ENCODE results near the gene EIF2AK2.

Gene EIF2AK2

GRCh38 chr2:37104178-37104577 is 52.6 kb downstream of the EIF2AK2 start:
- TF ChIP-seq GATA1 (IDR thresholded peaks at IDR 0.05; ENCODE audit: low read depth, low read length), result no peak
- TF ChIP-seq POLR2A (IDR thresholded peaks at IDR 0.05; ENCODE audit: low read length), result no peak

GRCh38 chr2:37102588-37102987 is 54.2 kb downstream of the EIF2AK2 start:
- TF ChIP-seq POLR2A (IDR thresholded peaks at IDR 0.05; ENCODE audit: low read length), result no peak
- no peak for TF ChIP-seq GATA1 (IDR thresholded peaks at IDR 0.05; ENCODE audit: low read depth, low read length)
- no peak for DNase-seq

More at GRCh38 chr2:37104178-37104577, 52.6 kb downstream of the EIF2AK2 start:
- DNase-seq, result no peak

GRCh38 chr2:37100054-37100453 is 56.7 kb downstream of the EIF2AK2 start:
- DNase-seq, result no peak
- TF ChIP-seq POLR2A (IDR thresholded peaks at IDR 0.05; ENCODE audit: low read length) (no peak), GATA1 (IDR thresholded peaks at IDR 0.05; ENCODE audit: low read depth, low read length) (no peak)

GRCh38 chr2:37098416-37099118 is 58.2 kb downstream of the EIF2AK2 start:
- no peak for DNase-seq
- TF ChIP-seq POLR2A (IDR thresholded peaks at IDR 0.05; ENCODE audit: low read length) (no peak), GATA1 (IDR thresholded peaks at IDR 0.05; ENCODE audit: low read depth, low read length) (no peak)

- no peak for TF ChIP-seq POLR2A (IDR thresholded peaks at IDR 0.05; ENCODE audit: low read length)
- no peak for TF ChIP-seq GATA1 (IDR thresholded peaks at IDR 0.05; ENCODE audit: low read depth, low read length)
- DNase-seq, result no peak
Measured at GRCh38 chr2:37096568-37096967, 60.2 kb downstream of the EIF2AK2 start.

- no peak for DNase-seq
- no peak for TF ChIP-seq GATA1 (IDR thresholded peaks at IDR 0.05; ENCODE audit: low read depth, low read length)
- TF ChIP-seq POLR2A (IDR thresholded peaks at IDR 0.05; ENCODE audit: low read length), result no peak
Measured at GRCh38 chr2:37091873-37092272, 64.9 kb downstream of the EIF2AK2 start.

- DNase-seq, result no peak
- TF ChIP-seq POLR2A (IDR thresholded peaks at IDR 0.05; ENCODE audit: low read length) (no peak), GATA1 (IDR thresholded peaks at IDR 0.05; ENCODE audit: low read depth, low read length) (no peak)
Measured at GRCh38 chr2:37090019-37090477, 66.7 kb downstream of the EIF2AK2 start.

GRCh38 chr2:37085731-37086147 is 71.0 kb downstream of the EIF2AK2 start:
- TF ChIP-seq POLR2A (IDR thresholded peaks at IDR 0.05; ENCODE audit: low read length) (no peak), GATA1 (IDR thresholded peaks at IDR 0.05; ENCODE audit: low read depth, low read length) (no peak)
- peak; percentile 37 to 41 for DNase-seq

- peak in 1 of 2 experiments; percentile 65 for DNase-seq
- TF ChIP-seq GATA1 (IDR thresholded peaks at IDR 0.05; ENCODE audit: low read depth, low read length) (no peak), POLR2A (IDR thresholded peaks at IDR 0.05; ENCODE audit: low read length) (no peak)
Measured at GRCh38 chr2:37084797-37085196, 72.0 kb downstream of the EIF2AK2 start.

- DNase-seq, result peak; percentile 92 to 95
- TF ChIP-seq POLR2A (IDR thresholded peaks at IDR 0.05; ENCODE audit: low read length) (peak; percentile 71), GATA1 (IDR thresholded peaks at IDR 0.05; ENCODE audit: low read depth, low read length) (no peak)
Measured at GRCh38 chr2:37083873-37084794, 72.6 kb downstream of the EIF2AK2 start, which contains the start of the genes GPATCH11 and HEATR5B. Gene GPATCH11, plus strand, starts transcription at chr2:37084518. Its CDS starts 3,864 bp downstream, at chr2:37088382. Gene HEATR5B, minus strand, starts transcription at chr2:37084372. Its CDS starts 958 bp downstream, at chr2:37083414.

- DNase-seq, result no peak
- TF ChIP-seq GATA1 (IDR thresholded peaks at IDR 0.05; ENCODE audit: low read depth, low read length) (no peak), POLR2A (IDR thresholded peaks at IDR 0.05; ENCODE audit: low read length) (no peak)
Measured at GRCh38 chr2:37080689-37081088, 76.1 kb downstream of the EIF2AK2 start.

GRCh38 chr2:37080266-37080665 is 76.5 kb downstream of the EIF2AK2 start:
- no peak for DNase-seq
- no peak for TF ChIP-seq POLR2A (IDR thresholded peaks at IDR 0.05; ENCODE audit: low read length)
- no peak for TF ChIP-seq GATA1 (IDR thresholded peaks at IDR 0.05; ENCODE audit: low read depth, low read length)

- no peak for DNase-seq
- no peak for TF ChIP-seq GATA1 (IDR thresholded peaks at IDR 0.05; ENCODE audit: low read depth, low read length)
- TF ChIP-seq POLR2A (IDR thresholded peaks at IDR 0.05; ENCODE audit: low read length), result no peak
Measured at GRCh38 chr2:37070931-37071330, 85.8 kb downstream of the EIF2AK2 start.

- no peak for DNase-seq
- TF ChIP-seq POLR2A (IDR thresholded peaks at IDR 0.05; ENCODE audit: low read length) (no peak), GATA1 (IDR thresholded peaks at IDR 0.05; ENCODE audit: low read depth, low read length) (no peak)
Measured at GRCh38 chr2:37068686-37069085, 88.1 kb downstream of the EIF2AK2 start.

All from erythroblast (primary cell).